ENCODE data around the gene GPR137. TPM values are rescaled to one million over a fixed set of nuclear protein-coding genes. Genes with fewer than 3 reads are reported as not detected.

GPR137 gene
- total and polyA plus RNA-seq, 9 of the 15 experiments (the other 6 are each of a cell fraction or from before 2014, with no cell fraction given), result 0.32 to 26.7 (median 10.7) TPM

DNA sequence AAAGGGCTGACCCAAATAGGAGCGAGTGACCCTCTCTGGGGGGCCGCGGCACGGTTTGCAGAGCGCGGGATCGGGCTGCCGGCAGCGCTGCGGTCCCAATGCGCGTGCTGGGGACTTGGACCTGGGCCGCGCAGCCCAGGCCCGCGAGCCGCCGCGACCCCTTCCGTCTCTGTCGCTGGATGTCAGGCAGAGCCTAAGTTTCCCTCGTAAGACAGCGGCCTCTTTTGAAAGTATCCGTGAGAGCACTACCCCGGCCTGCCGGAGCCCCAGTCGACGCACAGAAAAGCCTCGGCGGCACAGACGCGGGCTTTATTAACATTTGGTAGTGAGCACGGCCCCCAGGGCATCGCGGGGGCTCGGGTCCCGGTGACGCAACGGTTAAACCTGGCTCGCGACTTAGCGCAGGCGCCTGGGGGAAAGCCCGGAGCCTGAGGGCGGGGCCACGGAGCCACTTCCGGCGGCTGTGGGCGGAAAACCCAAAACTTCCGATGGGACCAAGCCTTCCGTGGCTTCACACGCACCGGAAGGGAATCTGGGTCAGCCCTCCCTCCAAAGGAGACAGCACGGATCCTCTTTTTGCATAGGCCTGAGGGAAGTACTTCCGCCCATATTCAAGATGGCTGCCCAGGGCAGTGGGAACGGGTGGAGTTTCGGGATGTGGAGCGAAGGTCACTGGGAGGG is 16.0 kb upstream of the GPR137 start (continued):
- peak; percentile 43 to 49; a peak in 1 of 4 replicates for TF ChIP-seq ETV6 (IDR thresholded peaks at IDR 0.05; ENCODE audit: borderline replicate concordance in 1 of 2, low read depth in 2 of 2, low read length in 1 of 2)
- 0 out of 2 replicates have a peak, but pooled peaks have one; percentile 65 for TF ChIP-seq ETV6 (CRISPR knock-in tag; IDR thresholded peaks at IDR 0.05; ENCODE audit: borderline replicate concordance)
- TF ChIP-seq, protein P1, sequence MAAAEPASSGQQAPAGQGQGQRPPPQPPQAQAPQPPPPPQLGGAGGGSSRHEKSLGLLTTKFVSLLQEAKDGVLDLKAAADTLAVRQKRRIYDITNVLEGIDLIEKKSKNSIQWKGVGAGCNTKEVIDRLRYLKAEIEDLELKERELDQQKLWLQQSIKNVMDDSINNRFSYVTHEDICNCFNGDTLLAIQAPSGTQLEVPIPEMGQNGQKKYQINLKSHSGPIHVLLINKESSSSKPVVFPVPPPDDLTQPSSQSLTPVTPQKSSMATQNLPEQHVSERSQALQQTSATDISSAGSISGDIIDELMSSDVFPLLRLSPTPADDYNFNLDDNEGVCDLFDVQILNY (CRISPR knock-in tag; IDR thresholded peaks at IDR 0.05), result no peak; the same call in 1 of the 2 replicates
- peak; percentile 63; the same call in 1 of the 2 replicates for TF ChIP-seq L3MBTL2 (IDR thresholded peaks at IDR 0.05)
- peak; percentile 14 for TF ChIP-seq SP2 (IDR thresholded peaks at IDR 0.05; ENCODE audit: extremely low read depth, low read depth, low read length, poor library complexity, severe bottlenecking)
- TF ChIP-seq, protein P2, sequence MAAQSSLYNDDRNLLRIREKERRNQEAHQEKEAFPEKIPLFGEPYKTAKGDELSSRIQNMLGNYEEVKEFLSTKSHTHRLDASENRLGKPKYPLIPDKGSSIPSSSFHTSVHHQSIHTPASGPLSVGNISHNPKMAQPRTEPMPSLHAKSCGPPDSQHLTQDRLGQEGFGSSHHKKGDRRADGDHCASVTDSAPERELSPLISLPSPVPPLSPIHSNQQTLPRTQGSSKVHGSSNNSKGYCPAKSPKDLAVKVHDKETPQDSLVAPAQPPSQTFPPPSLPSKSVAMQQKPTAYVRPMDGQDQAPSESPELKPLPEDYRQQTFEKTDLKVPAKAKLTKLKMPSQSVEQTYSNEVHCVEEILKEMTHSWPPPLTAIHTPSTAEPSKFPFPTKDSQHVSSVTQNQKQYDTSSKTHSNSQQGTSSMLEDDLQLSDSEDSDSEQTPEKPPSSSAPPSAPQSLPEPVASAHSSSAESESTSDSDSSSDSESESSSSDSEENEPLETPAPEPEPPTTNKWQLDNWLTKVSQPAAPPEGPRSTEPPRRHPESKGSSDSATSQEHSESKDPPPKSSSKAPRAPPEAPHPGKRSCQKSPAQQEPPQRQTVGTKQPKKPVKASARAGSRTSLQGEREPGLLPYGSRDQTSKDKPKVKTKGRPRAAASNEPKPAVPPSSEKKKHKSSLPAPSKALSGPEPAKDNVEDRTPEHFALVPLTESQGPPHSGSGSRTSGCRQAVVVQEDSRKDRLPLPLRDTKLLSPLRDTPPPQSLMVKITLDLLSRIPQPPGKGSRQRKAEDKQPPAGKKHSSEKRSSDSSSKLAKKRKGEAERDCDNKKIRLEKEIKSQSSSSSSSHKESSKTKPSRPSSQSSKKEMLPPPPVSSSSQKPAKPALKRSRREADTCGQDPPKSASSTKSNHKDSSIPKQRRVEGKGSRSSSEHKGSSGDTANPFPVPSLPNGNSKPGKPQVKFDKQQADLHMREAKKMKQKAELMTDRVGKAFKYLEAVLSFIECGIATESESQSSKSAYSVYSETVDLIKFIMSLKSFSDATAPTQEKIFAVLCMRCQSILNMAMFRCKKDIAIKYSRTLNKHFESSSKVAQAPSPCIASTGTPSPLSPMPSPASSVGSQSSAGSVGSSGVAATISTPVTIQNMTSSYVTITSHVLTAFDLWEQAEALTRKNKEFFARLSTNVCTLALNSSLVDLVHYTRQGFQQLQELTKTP (IDR thresholded peaks at IDR 0.05; ENCODE audit: low read depth in 1 of 2, partially characterized antibody in 2 of 2), result no peak
- TF ChIP-seq POLR2H (tag; IDR thresholded peaks at IDR 0.05; ENCODE audit: low read depth), result peak; percentile 86
- TF ChIP-seq SUPT5H (IDR thresholded peaks at IDR 0.05), result peak; percentile 26
- no peak for TF ChIP-seq SMARCC2 (IDR thresholded peaks at IDR 0.05; ENCODE audit: low read depth)
- TF ChIP-seq ZNF583 (CRISPR knock-in tag; IDR thresholded peaks at IDR 0.05), result peak; percentile 44; the same call in 1 of the 2 replicates
- no peak for TF ChIP-seq MEF2D (tag; conservative IDR thresholded peaks at IDR 0.05; ENCODE audit: low read depth)
- TF ChIP-seq STAT5B (CRISPR knock-in tag; IDR thresholded peaks at IDR 0.05), result no peak
- TF ChIP-seq, protein P3, sequence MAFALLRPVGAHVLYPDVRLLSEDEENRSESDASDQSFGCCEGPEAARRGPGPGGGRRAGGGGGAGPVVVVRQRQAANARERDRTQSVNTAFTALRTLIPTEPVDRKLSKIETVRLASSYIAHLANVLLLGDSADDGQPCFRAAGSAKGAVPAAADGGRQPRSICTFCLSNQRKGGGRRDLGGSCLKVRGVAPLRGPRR (CRISPR knock-in tag; IDR thresholded peaks at IDR 0.05), result no peak
- TF ChIP-seq ZNF57 (CRISPR knock-in tag; IDR thresholded peaks at IDR 0.05), result no peak
- TF ChIP-seq, protein P4, sequence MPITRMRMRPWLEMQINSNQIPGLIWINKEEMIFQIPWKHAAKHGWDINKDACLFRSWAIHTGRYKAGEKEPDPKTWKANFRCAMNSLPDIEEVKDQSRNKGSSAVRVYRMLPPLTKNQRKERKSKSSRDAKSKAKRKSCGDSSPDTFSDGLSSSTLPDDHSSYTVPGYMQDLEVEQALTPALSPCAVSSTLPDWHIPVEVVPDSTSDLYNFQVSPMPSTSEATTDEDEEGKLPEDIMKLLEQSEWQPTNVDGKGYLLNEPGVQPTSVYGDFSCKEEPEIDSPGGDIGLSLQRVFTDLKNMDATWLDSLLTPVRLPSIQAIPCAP (CRISPR knock-in tag; IDR thresholded peaks at IDR 0.05; ENCODE audit: borderline replicate concordance), result no peak
- peak; percentile 90; the same call in 1 of the 2 replicates for TF ChIP-seq CBFB (CRISPR knock-in tag; IDR thresholded peaks at IDR 0.05)
- 0 out of 2 replicates have a peak, but pooled peaks have one; percentile 4 for TF ChIP-seq SOX6 (IDR thresholded peaks at IDR 0.05)
- peak; percentile 76; the same call in 1 of the 2 replicates for TF ChIP-seq ZNF561 (CRISPR knock-in tag; conservative IDR thresholded peaks at IDR 0.05)
- TF ChIP-seq, protein P5, sequence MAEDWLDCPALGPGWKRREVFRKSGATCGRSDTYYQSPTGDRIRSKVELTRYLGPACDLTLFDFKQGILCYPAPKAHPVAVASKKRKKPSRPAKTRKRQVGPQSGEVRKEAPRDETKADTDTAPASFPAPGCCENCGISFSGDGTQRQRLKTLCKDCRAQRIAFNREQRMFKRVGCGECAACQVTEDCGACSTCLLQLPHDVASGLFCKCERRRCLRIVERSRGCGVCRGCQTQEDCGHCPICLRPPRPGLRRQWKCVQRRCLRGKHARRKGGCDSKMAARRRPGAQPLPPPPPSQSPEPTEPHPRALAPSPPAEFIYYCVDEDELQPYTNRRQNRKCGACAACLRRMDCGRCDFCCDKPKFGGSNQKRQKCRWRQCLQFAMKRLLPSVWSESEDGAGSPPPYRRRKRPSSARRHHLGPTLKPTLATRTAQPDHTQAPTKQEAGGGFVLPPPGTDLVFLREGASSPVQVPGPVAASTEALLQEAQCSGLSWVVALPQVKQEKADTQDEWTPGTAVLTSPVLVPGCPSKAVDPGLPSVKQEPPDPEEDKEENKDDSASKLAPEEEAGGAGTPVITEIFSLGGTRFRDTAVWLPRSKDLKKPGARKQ (CRISPR knock-in tag; IDR thresholded peaks at IDR 0.05), result no peak
